Stomach (tissue), 9 donors: ENCODE measurements around the gene CRISPLD2. TPM values are rescaled to one million over a fixed set of nuclear protein-coding genes. Genes with fewer than 3 reads are reported as not detected.

Source experiments
- DNase-seq, 2 donors: peaks; one replicate each; pipeline versions ENCODE4 v3.0.0 to v3.0.0-alpha.2; 2013 to 2019
- H3K27ac ChIP-seq, 5 donors: fragments of 200-600 bp in 4 of 5; sonication (generic) in 4 of 5; one replicate each; pipeline ENCODE4 v1.5.1; 2013 to 2019; ENCODE audit warnings: mild to moderate bottlenecking in 1 of 5, moderate library complexity in 1 of 5
- H3K27me3 ChIP-seq, 3 donors: fragments of 200-600 bp; sonication (generic); one replicate each; pipeline ENCODE4 v1.5.1; 2017 to 2019; ENCODE audit warnings: mixed run types in 1 of 3
- H3K36me3 ChIP-seq, 4 donors: fragments of 200-600 bp; sonication (generic); 1 replicate in 3 of 4; 2 replicates in 1 of 4; pipeline ENCODE4 v1.5.1; 2016 to 2019
- H3K4me1 ChIP-seq, 4 donors: fragments of 200-600 bp; sonication (generic); one replicate each; pipeline ENCODE4 v1.5.1; 2016 to 2019
- H3K4me3 ChIP-seq, 4 donors: fragments of 200-600 bp; sonication (generic) in 3 of 4; one replicate each; pipeline ENCODE4 v1.5.1; 2016 to 2019; ENCODE audit warnings: mild to moderate bottlenecking in 1 of 4
- H3K9me3 ChIP-seq, 4 donors: fragments of 200-600 bp; sonication (generic); one replicate each; pipeline ENCODE4 v1.5.1; 2016 to 2019
- EP300 ChIP-seq: sonication (generic); formaldehyde crosslinking; IDR thresholded peaks from one replicate; pipeline ENCODE4 v1.6.1; 2017; ENCODE audit warnings: antibody characterized with exemption
- POLR2A ChIP-seq, 4 donors: fragments of 450-650 bp; IDR thresholded peaks; one replicate each; pipeline ENCODE4 v1.6.1; 2016; ENCODE audit warnings: antibody characterized with exemption in 4 of 4, control low read depth in 2 of 4, mild to moderate bottlenecking in 1 of 4, moderate library complexity in 1 of 4
- POLR2AphosphoS5 ChIP-seq, 3 donors: sonication (generic); formaldehyde crosslinking; IDR thresholded peaks; one replicate each; pipeline ENCODE4 v1.6.1; 2016; ENCODE audit warnings: antibody characterized with exemption in 3 of 3
- WGBS, 5 donors: extraction: QIAGEN DNeasy Blood & Tissue Kit in 3 of 5; methylation state at CpG; one replicate each; pipeline versions ENCODE4 v1.1.5 to v1.1.7; 2013 to 2018; 5-methylcytosine and 5-hydroxymethylcytosine counted together
- intact Hi-C: fragments of 100-400 bp; cut with DNase I; formaldehyde crosslinking; loops from one replicate; pipeline ENCODE4 v1.15.1; 2023; ENCODE audit warnings: low total_unique reads
- polyA plus RNA-seq, 3 donors: library from polyadenylated mRNA; stranded (reverse); fragments of 200-250 nt; gene quantifications; one replicate each; pipeline ENCODE4 v1.2.3, GENCODE V29; 2013
- total RNA-seq, 5 donors: library from RNA; depleted of rRNA; stranded (reverse); fragments of >200 nt; gene quantifications; one replicate each; pipeline versions ENCODE4 v1.1.0 to v1.2.3, GENCODE V29; 2014 to 2016
- TF ChIP-seq, protein P1 (sequence below), 7 experiments: fragments of 450-650 bp in 4 of 7; fragments of 200-600 bp in 3 of 7; sonication (generic) in 3 of 7; IDR thresholded peaks; one replicate each; pipeline ENCODE4 v1.5.1; 2016 to 2019; ENCODE audit warnings: antibody characterized with exemption in 7 of 7, control low read depth in 2 of 7, mild to moderate bottlenecking in 1 of 7
- donor health status: healthy with polysubstance abuse.
- donor health status: Bipolar disorder and iron deficiency.
- donor health status: healthy.

CRISPLD2 gene
- total and polyA plus RNA-seq, 8 donors: 18.3 to 242 (median 95.8) TPM

DNA sequence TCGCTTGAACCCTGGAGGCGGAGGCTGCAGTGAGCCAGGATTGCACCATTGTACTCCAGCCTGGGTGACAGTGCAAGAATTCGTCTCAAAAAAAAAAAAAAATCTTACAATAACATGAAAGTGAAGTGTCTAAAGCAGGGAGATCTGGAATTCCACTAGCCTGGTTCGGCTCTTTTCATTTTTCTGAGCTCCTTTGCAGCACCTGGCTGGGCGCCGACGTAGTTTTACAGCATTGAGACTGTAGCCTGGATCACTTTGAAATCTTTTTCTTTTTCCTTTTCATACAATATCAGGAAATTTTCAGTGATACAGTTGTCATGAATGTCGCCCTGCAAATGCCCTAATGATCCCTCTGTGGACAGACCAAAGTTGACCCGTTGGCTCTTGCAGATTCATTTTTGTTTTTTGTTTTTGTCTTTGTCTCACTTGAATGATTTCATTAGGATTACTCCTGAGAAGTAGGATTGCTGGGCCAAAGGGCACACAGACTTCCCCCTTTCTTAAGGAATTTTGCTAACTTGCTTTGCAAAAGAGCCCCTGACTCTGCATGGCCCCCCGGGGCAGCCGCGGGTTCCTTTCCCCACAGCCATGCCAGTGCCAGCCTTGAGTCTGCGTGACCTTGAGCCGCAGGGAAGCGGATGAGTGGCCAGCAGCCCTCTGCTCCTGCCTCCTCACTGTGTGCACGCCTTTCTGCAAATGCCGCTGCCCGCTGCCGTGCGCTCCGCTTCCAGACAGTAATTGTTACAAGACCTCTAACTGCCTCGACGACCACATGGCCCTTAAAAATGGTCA, 28.0 kb downstream of the CRISPLD2 start:
- Histone ChIP-seq H3K36me3 (peaks cover 38 to 85% (median 84%) of the 10 kb centered on the region in 4 donors), H3K4me1 (peaks cover 15 to 23% (median 20%) of the 10 kb centered on the region in 4 donors), H3K9me3 (no peaks in the 10 kb centered on the region), H3K27me3 (no peaks in the 10 kb centered on the region), H3K4me3 (no peak overlapping the region), H3K27ac (no peak overlapping the region)
- DNase-seq: no peak
- intact Hi-C loops: no loop called here
- 75 to 83% (median 81%) methylated on average over 23 of the region's 23 CpGs for WGBS, 5 donors
- TF ChIP-seq POLR2A (IDR thresholded peaks at IDR 0.05) (no peak), POLR2AphosphoS5 (IDR thresholded peaks at IDR 0.05) (no peak), EP300 (no peak)
- TF ChIP-seq, protein P1, sequence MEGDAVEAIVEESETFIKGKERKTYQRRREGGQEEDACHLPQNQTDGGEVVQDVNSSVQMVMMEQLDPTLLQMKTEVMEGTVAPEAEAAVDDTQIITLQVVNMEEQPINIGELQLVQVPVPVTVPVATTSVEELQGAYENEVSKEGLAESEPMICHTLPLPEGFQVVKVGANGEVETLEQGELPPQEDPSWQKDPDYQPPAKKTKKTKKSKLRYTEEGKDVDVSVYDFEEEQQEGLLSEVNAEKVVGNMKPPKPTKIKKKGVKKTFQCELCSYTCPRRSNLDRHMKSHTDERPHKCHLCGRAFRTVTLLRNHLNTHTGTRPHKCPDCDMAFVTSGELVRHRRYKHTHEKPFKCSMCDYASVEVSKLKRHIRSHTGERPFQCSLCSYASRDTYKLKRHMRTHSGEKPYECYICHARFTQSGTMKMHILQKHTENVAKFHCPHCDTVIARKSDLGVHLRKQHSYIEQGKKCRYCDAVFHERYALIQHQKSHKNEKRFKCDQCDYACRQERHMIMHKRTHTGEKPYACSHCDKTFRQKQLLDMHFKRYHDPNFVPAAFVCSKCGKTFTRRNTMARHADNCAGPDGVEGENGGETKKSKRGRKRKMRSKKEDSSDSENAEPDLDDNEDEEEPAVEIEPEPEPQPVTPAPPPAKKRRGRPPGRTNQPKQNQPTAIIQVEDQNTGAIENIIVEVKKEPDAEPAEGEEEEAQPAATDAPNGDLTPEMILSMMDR (IDR thresholded peaks at IDR 0.05): no peak

- 68 to 85% (median 83%) methylated on average over 19 to 22 of the region's 22 CpGs for WGBS, 5 donors
- intact Hi-C loops: no loop called here
- Histone ChIP-seq H3K9me3 (no peaks in the 10 kb centered on the region), H3K36me3 (peaks cover 45 to 98% (median 94%) of the 10 kb centered on the region in 4 donors), H3K27ac (no peak overlapping the region), H3K4me1 (peaks cover 2 to 11% (median 7%) of the 10 kb centered on the region in 4 donors), H3K27me3 (no peaks in the 10 kb centered on the region), H3K4me3 (no peak overlapping the region)
- TF ChIP-seq EP300: no peak
- TF ChIP-seq, protein P1 (IDR thresholded peaks at IDR 0.05): no peak
- no peak for TF ChIP-seq POLR2A (IDR thresholded peaks at IDR 0.05)
- TF ChIP-seq POLR2AphosphoS5 (IDR thresholded peaks at IDR 0.05): no peak
- no peak for DNase-seq
Measured at GRCh38 chr16:84848986-84849634, 29.3 kb downstream of the CRISPLD2 start.

GRCh38 chr16:84849751-84850150, 30.0 kb downstream of the CRISPLD2 start:
- DNase-seq: no peak
- Histone ChIP-seq H3K4me3 (no peak overlapping the region), H3K9me3 (no peaks in the 10 kb centered on the region), H3K36me3 (peaks cover 47 to 100% (median 96%) of the 10 kb centered on the region in 4 donors), H3K4me1 (peaks cover 0 to 10% (median 7%) of the 10 kb centered on the region in 4 donors), H3K27ac (no peak overlapping the region), H3K27me3 (no peaks in the 10 kb centered on the region)
- intact Hi-C loops: no loop called here
- TF ChIP-seq POLR2A (IDR thresholded peaks at IDR 0.05): no peak
- TF ChIP-seq, protein P1 (IDR thresholded peaks at IDR 0.05): no peak
- no peak for TF ChIP-seq POLR2AphosphoS5 (IDR thresholded peaks at IDR 0.05)
- TF ChIP-seq EP300: no peak
- WGBS, 5 donors: 94 to 97% (median 95%) methylated on average over 6 of the region's 6 CpGs

DNA sequence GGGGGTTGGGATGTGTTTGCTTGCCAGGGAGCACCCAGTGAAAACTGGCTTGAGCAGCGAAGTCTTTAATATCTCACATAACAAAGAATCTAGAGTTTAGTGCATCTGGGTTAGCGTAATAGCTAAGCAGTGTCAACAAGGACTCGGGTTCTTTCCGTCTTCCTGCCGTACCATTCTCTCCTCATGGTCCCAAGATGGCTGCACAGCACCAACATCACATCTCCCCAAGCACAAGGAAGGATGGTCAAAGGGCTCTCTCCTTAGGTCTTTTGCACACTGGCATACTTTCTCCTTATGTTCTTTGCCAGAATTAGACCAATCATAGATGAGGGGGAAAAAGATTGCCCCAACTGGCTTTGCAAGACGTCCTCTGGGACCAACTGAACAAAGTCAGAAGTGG, 30.9 kb downstream of the CRISPLD2 start:
- peaks cover 0 to 10% (median 7%) of the 10 kb centered on the region in 4 donors for H3K4me1 ChIP-seq
- H3K36me3 ChIP-seq: peaks cover 46 to 100% (median 96%) of the 10 kb centered on the region in 4 donors
- no peak for TF ChIP-seq POLR2A (IDR thresholded peaks at IDR 0.05)
- TF ChIP-seq, protein P1 (IDR thresholded peaks at IDR 0.05): no peak
- no peak for TF ChIP-seq EP300
- TF ChIP-seq POLR2AphosphoS5 (IDR thresholded peaks at IDR 0.05): no peak
- H3K9me3 ChIP-seq: no peaks in the 10 kb centered on the region
- no peaks in the 10 kb centered on the region for H3K27me3 ChIP-seq
- DNase-seq: no peak
- intact Hi-C loops: no loop called here
- peak overlapping the region in 2 of 5 donors; percentile 9 to 18 for H3K27ac ChIP-seq
- H3K4me3 ChIP-seq: no peak overlapping the region
- WGBS, 5 donors: 93 to 95% (median 94%) methylated on average over 6 of the region's 6 CpGs
